GM12878 (cell line): ENCODE data around the gene WFIKKN1. TPM values are rescaled to one million over a fixed set of nuclear protein-coding genes. Genes with fewer than 3 reads are reported as not detected.

Experiments used
- CBX5 ChIP-seq: sonication (generic); IDR thresholded peaks from 2 replicates; pipeline ENCODE4 v1.6.1; 2016; ENCODE audit warnings: low read depth, moderate library complexity, mild to moderate bottlenecking, inconsistent platforms
- CREB1 ChIP-seq: IDR thresholded peaks from 2 replicates; pipeline ENCODE4 v1.6.1; 2012; ENCODE audit warnings: low read depth, mild to moderate bottlenecking, inconsistent platforms
- CUX1 ChIP-seq: IDR thresholded peaks from 2 replicates; pipeline ENCODE4 v1.6.1; 2012; ENCODE audit warnings: improper control_type of control experiment, low read depth, low read length; ENCODE audit not compliant: insufficient replicate concordance
- EED ChIP-seq: sonication (generic); IDR thresholded peaks from 2 replicates; pipeline ENCODE4 v1.6.1; 2016; ENCODE audit warnings: antibody characterized with exemption, low read depth
- ELK1 ChIP-seq: IDR thresholded peaks from 2 replicates; pipeline ENCODE4 v1.6.1; 2012; ENCODE audit warnings: low read depth, low read length, improper control_type of control experiment
- EZH2 ChIP-seq: IDR thresholded peaks from 2 replicates; pipeline ENCODE4 v1.6.1; 2012; ENCODE audit warnings: low read depth, mild to moderate bottlenecking, control low read depth, inconsistent platforms, low read length, borderline replicate concordance; ENCODE audit not compliant: control insufficient read depth
- HSF1 ChIP-seq: fragments of 150-350 bp; IDR thresholded peaks from 2 replicates; pipeline ENCODE4 v1.6.1; 2014; ENCODE audit warnings: mild to moderate bottlenecking, low read depth, low read length
- IKZF1 ChIP-seq: fragments of 450-650 bp; conservative IDR thresholded peaks from 2 replicates; pipeline ENCODE4 v1.6.1; 2017; ENCODE audit warnings: antibody characterized with exemption, mild to moderate bottlenecking
- IRF3 ChIP-seq: fragments of 450-650 bp; IDR thresholded peaks from 2 replicates; pipeline ENCODE4 v1.6.1; 2014; ENCODE audit warnings: mild to moderate bottlenecking
- KLF5 ChIP-seq: fragments of 450-650 bp; IDR thresholded peaks from 2 replicates; pipeline ENCODE4 v1.6.1; 2014; ENCODE audit warnings: mild to moderate bottlenecking; ENCODE audit not compliant: partially characterized antibody
- MXI1 ChIP-seq: fragments of 150-350 bp; IDR thresholded peaks from 2 replicates; pipeline ENCODE4 v1.6.1; 2011; ENCODE audit warnings: low read depth, mild to moderate bottlenecking, inconsistent platforms, low read length, improper control_type of control experiment
- MYB ChIP-seq: fragments of 150-350 bp; IDR thresholded peaks from 2 replicates; pipeline ENCODE4 v1.6.1; 2014; ENCODE audit warnings: mild to moderate bottlenecking, low read depth, low read length, borderline replicate concordance
- NFXL1 ChIP-seq: fragments of 450-650 bp; IDR thresholded peaks from 2 replicates; pipeline ENCODE4 v1.6.1; 2017; ENCODE audit warnings: antibody characterized with exemption, mild to moderate bottlenecking, borderline replicate concordance
- PAX8 ChIP-seq: fragments of 450-650 bp; IDR thresholded peaks from 2 replicates; pipeline ENCODE4 v1.6.1; 2017; ENCODE audit warnings: mild to moderate bottlenecking, moderate library complexity
- PKNOX1 ChIP-seq: fragments of 450-650 bp; IDR thresholded peaks from 2 replicates; pipeline ENCODE4 v1.6.1; 2016; ENCODE audit warnings: mild to moderate bottlenecking
- POLR2AphosphoS2 ChIP-seq: IDR thresholded peaks from 2 replicates; pipeline ENCODE4 v1.6.1; 2011; ENCODE audit warnings: low read depth, mild to moderate bottlenecking, low read length, improper control_type of control experiment, moderate library complexity
- SRF ChIP-seq, 2 experiments: IDR thresholded peaks; 2 replicates each; pipeline ENCODE4 v1.6.1; 2011; ENCODE audit warnings: low read depth in 2 of 2, low read length in 2 of 2, mild to moderate bottlenecking in 1 of 2, moderate library complexity in 1 of 2
- TARDBP ChIP-seq: IDR thresholded peaks from 2 replicates; pipeline ENCODE4 v1.6.1; 2016; ENCODE audit warnings: borderline replicate concordance
- ZNF274 ChIP-seq: IDR thresholded peaks from one replicate; pipeline ENCODE4 v1.8.0; 2011; ENCODE audit not compliant: insufficient read length, insufficient read depth
- ZNF622 ChIP-seq: fragments of 450-650 bp; IDR thresholded peaks from 2 replicates; pipeline ENCODE4 v1.6.1; 2017; ENCODE audit warnings: mild to moderate bottlenecking, inconsistent platforms
- polyA plus RNA-seq, 11 experiments: library from polyadenylated mRNA; depleted of rRNA in 4 of 11; unstranded in 6 of 11; stranded (reverse) in 5 of 11; fragments of >200 nt; fragmentation: Nextera tagmentation in 4 of 11; fragmentation: Illumina TruSeq in 1 of 11; extraction: Ambion mirVana in 4 of 11; extraction: Trizol in 1 of 11; gene quantifications; 1 replicate in 1 of 11; 2 replicates in 10 of 11; pipeline versions ENCODE4 v1.2.1 to v1.2.3, GENCODE V29; 2011 to 2016; ENCODE audit warnings: inconsistent platforms in 2 of 11, missing spikeins in 2 of 11, low read depth in 1 of 11
- total RNA-seq, 4 experiments: library from RNA; depleted of rRNA in 3 of 4; stranded (reverse); fragments of >200 nt in 3 of 4; fragmentation: Illumina TruSeq in 1 of 4; extraction: Trizol in 1 of 4; gene quantifications; 2 replicates each; pipeline versions ENCODE4 v1.2.1 to v1.2.3, GENCODE V29; 2013 to 2021

WFIKKN1 gene
- total and polyA plus RNA-seq, 10 of the 15 experiments (the other 5 are each of a cell fraction or from before 2014, with no cell fraction given): 0.01 to 0.41 (median 0.05) TPM; not detected in 2

GRCh38 chr16:636206-637080 is 5.7 kb downstream of the WFIKKN1 start, which contains the start of gene METTL26 (continued):
- TF ChIP-seq PKNOX1 (peak; percentile 47; the same call in 1 of the 2 replicates), MYB (0 out of 2 replicates have a peak, but pooled peaks have one; percentile 37), TARDBP (peak; percentile 94), EZH2 (no peak), SRF (IDR thresholded peaks at IDR 0.05; ENCODE audit: low read depth in 2 of 2, low read length in 2 of 2) (no peak), CBX5 (no peak), NFXL1 (no peak), IKZF1 (peak; percentile 99), ZNF622 (no peak), MXI1 (peak; percentile 90), POLR2AphosphoS2 (no peak), IRF3 (peak; percentile 25; the same call in 1 of the 2 replicates), ELK1 (peak; percentile 67; the same call in 1 of the 2 replicates), PAX8 (no peak), CUX1 (no peak), CREB1 (peak; percentile 76), EED (no peak), HSF1 (no peak), ZNF274 (no peak), KLF5 (no peak)
